ENCODE measurements around the gene HDAC4.

DNA sequence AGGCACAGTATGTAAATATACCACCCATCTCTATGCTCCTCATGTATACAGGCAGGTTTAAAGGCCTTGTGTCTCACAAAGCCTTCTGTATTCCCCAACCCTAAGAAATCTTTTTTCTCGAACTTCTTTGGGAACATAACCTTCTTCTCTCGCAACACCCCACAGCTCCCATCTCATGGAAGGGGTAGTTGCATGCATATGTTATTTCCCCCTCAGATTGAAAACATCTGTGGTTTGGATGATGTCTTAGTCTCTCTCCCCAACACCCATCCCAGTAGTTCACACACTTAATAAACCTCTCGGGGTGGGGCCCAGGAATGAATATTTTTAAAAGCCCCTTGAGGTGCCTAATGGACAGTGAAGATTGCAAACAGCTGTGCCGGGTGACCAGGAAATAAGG lies 21.0 kb upstream of the HDAC4 start:
- TF ChIP-seq CBX3 (IDR thresholded peaks at IDR 0.05; ENCODE audit: low read depth) = no peak
- TF ChIP-seq POLR2A (IDR thresholded peaks at IDR 0.05; ENCODE audit: borderline replicate concordance, extremely low read depth, insufficient read depth, insufficient read length) = no peak
- TF ChIP-seq SRF (IDR thresholded peaks at IDR 0.05; ENCODE audit: low read depth) = no peak
- no peak for TF ChIP-seq SP1 (IDR thresholded peaks at IDR 0.05; ENCODE audit: low read depth)
- TF ChIP-seq ZNF274 (IDR thresholded peaks at IDR 0.05; ENCODE audit: low read depth, low read length) = no peak
- no peak for TF ChIP-seq CTCF (IDR thresholded peaks at IDR 0.05 in 2 of 3, conservative IDR thresholded peaks at IDR 0.05 in 1 of 3; ENCODE audit: borderline replicate concordance in 1 of 3, insufficient read depth in 1 of 3, low read depth in 2 of 3, low read length in 2 of 3)
- TF ChIP-seq ATF3 (IDR thresholded peaks at IDR 0.05) = no peak
- no peak for TF ChIP-seq EZH2 (IDR thresholded peaks at IDR 0.05)
